ENCODE results near the gene TXNRD2. TPM values are rescaled to one million over a fixed set of nuclear protein-coding genes. Genes with fewer than 3 reads are reported as not detected.

The TXNRD2 gene
- total RNA-seq, 4 donors from 2014 or later = 34.8 to 40.6 (median 37.8) TPM

DNA sequence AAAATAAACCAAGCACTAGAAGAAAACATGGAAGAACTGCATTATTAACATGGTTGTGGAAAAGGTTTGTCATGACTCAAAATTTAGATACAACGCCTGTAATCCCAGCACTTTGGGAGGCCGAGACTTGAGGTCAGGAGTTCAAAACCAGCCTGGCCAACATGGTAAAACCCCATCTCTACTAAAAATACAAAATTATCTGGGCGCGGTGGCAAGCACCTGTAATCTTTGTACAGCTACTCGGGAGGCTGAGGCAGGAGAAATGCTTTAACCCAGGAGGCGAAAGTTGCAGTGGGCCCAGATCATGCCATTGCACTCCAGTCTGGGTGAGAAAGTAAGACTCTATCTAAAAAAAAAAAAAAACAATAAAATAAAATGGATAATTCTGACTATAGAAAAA lies 110.6 kb downstream of the TXNRD2 start:
- TF ChIP-seq EP300 (IDR thresholded peaks at IDR 0.05) = no peak
- TF ChIP-seq, protein P1, sequence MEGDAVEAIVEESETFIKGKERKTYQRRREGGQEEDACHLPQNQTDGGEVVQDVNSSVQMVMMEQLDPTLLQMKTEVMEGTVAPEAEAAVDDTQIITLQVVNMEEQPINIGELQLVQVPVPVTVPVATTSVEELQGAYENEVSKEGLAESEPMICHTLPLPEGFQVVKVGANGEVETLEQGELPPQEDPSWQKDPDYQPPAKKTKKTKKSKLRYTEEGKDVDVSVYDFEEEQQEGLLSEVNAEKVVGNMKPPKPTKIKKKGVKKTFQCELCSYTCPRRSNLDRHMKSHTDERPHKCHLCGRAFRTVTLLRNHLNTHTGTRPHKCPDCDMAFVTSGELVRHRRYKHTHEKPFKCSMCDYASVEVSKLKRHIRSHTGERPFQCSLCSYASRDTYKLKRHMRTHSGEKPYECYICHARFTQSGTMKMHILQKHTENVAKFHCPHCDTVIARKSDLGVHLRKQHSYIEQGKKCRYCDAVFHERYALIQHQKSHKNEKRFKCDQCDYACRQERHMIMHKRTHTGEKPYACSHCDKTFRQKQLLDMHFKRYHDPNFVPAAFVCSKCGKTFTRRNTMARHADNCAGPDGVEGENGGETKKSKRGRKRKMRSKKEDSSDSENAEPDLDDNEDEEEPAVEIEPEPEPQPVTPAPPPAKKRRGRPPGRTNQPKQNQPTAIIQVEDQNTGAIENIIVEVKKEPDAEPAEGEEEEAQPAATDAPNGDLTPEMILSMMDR (IDR thresholded peaks at IDR 0.05) = no peak
- WGBS, 2 donors = 82 to 97% methylated on average over 6 of the region's 6 CpGs
- no peak for DNase-seq (ENCODE audit: low spot score in 2 of 2)
- Histone ChIP-seq H3K9me3 (no peaks in the 10 kb centered on the region), H3K27me3 (no peaks in the 10 kb centered on the region), H3K27ac (no peak overlapping the region), H3K36me3 (no peaks in the 10 kb centered on the region), H3K4me1 (no peaks in the 10 kb centered on the region), H3K4me3 (no peak overlapping the region)

DNA sequence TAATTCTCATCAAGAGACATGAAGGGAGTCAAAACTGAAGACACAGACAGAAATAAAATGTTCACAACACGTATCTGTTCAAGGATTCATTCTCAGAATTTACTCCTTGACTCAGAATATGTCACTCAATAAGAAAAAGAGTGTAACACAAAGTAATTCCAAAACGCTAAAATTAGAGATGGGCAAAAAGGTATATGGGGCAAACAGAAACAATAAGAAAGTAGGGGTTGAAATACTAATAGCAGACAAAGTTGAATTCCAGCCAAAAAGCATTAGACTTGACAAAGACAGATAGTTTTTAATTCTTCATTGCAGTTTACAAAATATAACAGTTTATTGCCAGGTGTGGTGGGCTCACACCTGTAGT lies 113.6 kb downstream of the TXNRD2 start:
- Histone ChIP-seq H3K27ac (no peak overlapping the region), H3K27me3 (no peaks in the 10 kb centered on the region), H3K9me3 (no peaks in the 10 kb centered on the region), H3K4me1 (no peaks in the 10 kb centered on the region), H3K4me3 (no peak overlapping the region), H3K36me3 (no peaks in the 10 kb centered on the region)
- 87 to 94% methylated on average over 2 of the region's 2 CpGs for WGBS, 2 donors
- DNase-seq (ENCODE audit: low spot score in 2 of 2) = no peak
- TF ChIP-seq, protein P1 (IDR thresholded peaks at IDR 0.05) = no peak
- no peak for TF ChIP-seq EP300 (IDR thresholded peaks at IDR 0.05)
- TF ChIP-seq POLR2A (IDR thresholded peaks at IDR 0.05) = no peak

DNA sequence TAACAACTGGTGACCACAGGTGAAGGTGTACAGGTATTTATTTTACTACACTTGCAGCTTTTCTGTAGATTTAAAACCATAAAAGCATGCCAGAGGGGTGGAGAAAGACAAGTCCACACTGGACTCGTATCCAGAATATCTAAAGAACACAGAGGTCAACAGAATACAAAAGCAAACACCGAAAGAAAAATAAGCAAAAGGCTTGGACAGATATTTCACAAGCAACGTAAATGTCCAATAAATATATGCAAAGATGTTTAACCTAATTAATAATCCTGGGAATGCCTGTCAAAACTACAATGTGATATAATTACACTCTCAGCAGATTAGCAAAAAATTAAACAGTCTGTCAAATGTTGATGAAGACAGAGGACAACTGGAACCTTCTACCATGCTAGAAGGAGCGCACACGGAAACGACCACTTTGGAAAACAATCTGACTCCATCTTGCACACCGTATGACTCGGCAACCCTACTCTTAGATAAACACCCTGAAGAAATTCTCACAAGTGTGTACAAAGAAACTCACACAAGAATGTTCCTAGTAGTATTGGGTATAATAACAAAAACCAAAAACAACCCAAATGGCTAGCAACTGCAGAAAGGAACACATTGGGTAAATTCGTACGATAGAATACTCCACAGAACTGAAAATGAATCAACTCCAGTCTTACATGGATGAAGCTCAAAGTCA lies 114.1 kb downstream of the TXNRD2 start:
- WGBS, 2 donors = 74 to 78% methylated on average over 10 of the region's 10 CpGs
- Histone ChIP-seq H3K9me3 (no peaks in the 10 kb centered on the region), H3K27ac (no peak overlapping the region), H3K27me3 (no peaks in the 10 kb centered on the region), H3K4me3 (no peak overlapping the region), H3K36me3 (no peaks in the 10 kb centered on the region), H3K4me1 (no peaks in the 10 kb centered on the region)
- TF ChIP-seq, protein P1 (IDR thresholded peaks at IDR 0.05) = no peak
- TF ChIP-seq POLR2A (IDR thresholded peaks at IDR 0.05) = no peak
- no peak for TF ChIP-seq EP300 (IDR thresholded peaks at IDR 0.05)
- no peak for DNase-seq (ENCODE audit: low spot score in 2 of 2)

DNA sequence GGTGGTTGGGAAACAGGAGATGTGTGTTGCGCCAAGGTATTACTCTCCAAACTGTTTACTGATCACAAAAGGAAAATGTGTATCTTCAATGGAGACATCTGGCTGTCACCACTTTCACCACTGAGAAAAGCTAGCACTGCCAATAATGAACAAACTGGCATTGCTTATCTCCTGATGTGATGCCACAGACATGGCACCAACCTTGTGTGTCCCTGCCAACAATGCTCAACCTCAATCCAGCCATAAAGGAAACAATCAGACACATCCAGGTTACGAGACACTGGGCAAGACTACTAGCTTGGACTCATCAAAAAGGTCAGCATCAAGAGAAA lies 115.0 kb downstream of the TXNRD2 start:
- Histone ChIP-seq H3K36me3 (no peaks in the 10 kb centered on the region), H3K27me3 (no peaks in the 10 kb centered on the region), H3K9me3 (no peaks in the 10 kb centered on the region), H3K27ac (no peak overlapping the region), H3K4me1 (no peaks in the 10 kb centered on the region), H3K4me3 (no peak overlapping the region)
- no peak for DNase-seq (ENCODE audit: low spot score in 2 of 2)
- 44 to 45% methylated on average over 2 of the region's 2 CpGs for WGBS, 2 donors
- TF ChIP-seq EP300 (IDR thresholded peaks at IDR 0.05) = no peak
- TF ChIP-seq, protein P1 (IDR thresholded peaks at IDR 0.05) = no peak

DNA sequence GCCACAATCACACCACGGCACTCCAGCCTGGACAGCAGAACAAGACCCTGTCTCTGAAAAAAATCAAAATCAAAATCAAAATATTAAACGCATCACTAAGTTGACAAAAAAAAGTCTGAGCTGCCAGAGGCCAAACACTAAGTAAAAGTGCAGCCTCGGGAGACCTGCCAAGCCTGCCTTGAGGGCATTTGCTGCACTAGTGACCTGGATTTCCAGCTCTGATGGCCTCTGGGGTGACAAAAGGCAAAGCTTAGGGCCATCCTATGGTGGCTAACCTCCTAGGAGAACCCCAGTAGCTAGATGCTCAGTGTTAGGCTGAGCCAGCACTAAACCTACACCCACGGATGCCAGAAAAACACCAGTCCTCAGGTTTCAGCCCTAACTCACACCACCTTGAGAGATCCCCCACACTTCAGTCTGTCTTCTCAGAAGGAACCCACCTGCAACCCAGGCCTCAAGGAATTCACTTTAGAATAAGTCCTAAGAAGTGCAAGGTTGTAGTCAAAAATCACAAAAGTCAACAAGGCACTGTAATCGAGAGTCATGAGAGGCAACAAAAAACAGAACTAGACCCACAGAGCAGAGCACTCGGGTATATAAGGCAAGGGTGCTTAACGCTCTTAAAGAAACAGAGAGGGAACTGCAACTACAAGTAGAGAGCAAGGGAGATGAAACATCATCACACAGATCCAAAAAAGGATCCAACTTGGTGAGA lies 115.6 kb downstream of the TXNRD2 start:
- no peak for DNase-seq (ENCODE audit: low spot score in 2 of 2)
- TF ChIP-seq, protein P1 (IDR thresholded peaks at IDR 0.05) = no peak
- no peak for TF ChIP-seq POLR2A (IDR thresholded peaks at IDR 0.05)
- no peak for TF ChIP-seq EP300 (IDR thresholded peaks at IDR 0.05)
- Histone ChIP-seq H3K4me1 (no peaks in the 10 kb centered on the region), H3K27me3 (no peaks in the 10 kb centered on the region), H3K36me3 (peaks cover 0 to 3% (median 0%) of the 10 kb centered on the region in 3 donors), H3K27ac (no peak overlapping the region), H3K4me3 (no peak overlapping the region), H3K9me3 (no peaks in the 10 kb centered on the region)
- 92 to 93% methylated on average over 7 of the region's 7 CpGs for WGBS, 2 donors

Data from tibial nerve (tissue), 4 donors.